Measurements from ENCODE around the gene MYO1B. TPM values are rescaled to one million over a fixed set of nuclear protein-coding genes. Genes with fewer than 3 reads are reported as not detected.

MYO1B gene
- total RNA-seq, 3 donors from 2014 or later (not counting 1 experiment from before 2014, with no cell fraction given) = 0.21 to 0.80 (median 0.29) TPM

DNA sequence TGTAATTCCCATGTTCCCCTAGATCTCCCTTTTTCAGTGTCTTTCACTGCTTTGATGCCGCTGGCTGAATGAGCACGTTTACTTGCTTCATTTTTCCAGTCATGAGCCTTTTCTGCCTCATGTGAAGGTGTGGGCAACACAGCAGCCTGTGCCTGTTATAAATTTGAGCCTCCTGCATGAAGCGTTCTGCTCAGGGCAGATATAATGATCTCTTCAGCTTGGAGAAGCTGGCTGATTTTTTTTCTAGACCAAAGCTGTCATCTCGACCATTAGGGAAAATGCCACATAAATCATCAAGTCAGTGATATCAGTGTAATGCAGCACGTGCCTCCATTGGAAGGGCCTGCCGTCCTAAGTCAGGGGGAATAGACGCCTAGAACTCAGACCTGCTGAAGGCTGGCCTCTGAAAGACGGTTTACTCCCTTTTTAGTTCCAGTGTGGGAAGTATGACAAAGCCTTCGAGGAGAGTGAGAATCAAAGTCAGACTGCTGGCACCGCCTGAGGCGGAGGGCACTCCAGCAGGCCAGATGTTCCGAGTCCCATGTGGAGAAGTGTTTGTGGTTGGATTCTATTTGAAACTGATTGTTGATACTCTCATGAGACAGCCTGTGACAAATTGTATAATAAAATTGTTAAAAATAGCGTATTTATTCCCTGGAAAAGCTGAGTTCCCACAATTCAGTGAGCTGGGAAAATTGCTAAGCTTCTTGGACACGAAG lies 196.5 kb downstream of the MYO1B start:
- Mint-ChIP-seq H3K36me3 (no peaks in the 10 kb centered on the region), H3K4me3 (no peak overlapping the region), H3K4me1 (peaks cover 0 to 4% of the 10 kb centered on the region in 2 donors), H3K27ac (no peak overlapping the region), H3K9me3 (no peaks in the 10 kb centered on the region), H3K27me3 (ENCODE audit: low read depth in 2 of 2) (peaks cover 9 to 17% of the 10 kb centered on the region in 2 donors)
- Histone ChIP-seq H3K27me3 (ENCODE audit: control insufficient read depth, insufficient read depth, low read length) (no peaks in the 10 kb centered on the region), H3K4me1 (ENCODE audit: control insufficient read depth, insufficient read depth, low read length) (no peaks in the 10 kb centered on the region), H3K9me3 (ENCODE audit: control insufficient read depth, insufficient read depth, low read length) (no peaks in the 10 kb centered on the region), H3K4me3 (ENCODE audit: low read length) (no peak overlapping the region), H3K36me3 (ENCODE audit: control insufficient read depth, insufficient read depth, low read length) (no peaks in the 10 kb centered on the region), H3K27ac (ENCODE audit: low read length) (no peak overlapping the region)
- TF ChIP-seq, protein P1, sequence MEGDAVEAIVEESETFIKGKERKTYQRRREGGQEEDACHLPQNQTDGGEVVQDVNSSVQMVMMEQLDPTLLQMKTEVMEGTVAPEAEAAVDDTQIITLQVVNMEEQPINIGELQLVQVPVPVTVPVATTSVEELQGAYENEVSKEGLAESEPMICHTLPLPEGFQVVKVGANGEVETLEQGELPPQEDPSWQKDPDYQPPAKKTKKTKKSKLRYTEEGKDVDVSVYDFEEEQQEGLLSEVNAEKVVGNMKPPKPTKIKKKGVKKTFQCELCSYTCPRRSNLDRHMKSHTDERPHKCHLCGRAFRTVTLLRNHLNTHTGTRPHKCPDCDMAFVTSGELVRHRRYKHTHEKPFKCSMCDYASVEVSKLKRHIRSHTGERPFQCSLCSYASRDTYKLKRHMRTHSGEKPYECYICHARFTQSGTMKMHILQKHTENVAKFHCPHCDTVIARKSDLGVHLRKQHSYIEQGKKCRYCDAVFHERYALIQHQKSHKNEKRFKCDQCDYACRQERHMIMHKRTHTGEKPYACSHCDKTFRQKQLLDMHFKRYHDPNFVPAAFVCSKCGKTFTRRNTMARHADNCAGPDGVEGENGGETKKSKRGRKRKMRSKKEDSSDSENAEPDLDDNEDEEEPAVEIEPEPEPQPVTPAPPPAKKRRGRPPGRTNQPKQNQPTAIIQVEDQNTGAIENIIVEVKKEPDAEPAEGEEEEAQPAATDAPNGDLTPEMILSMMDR (IDR thresholded peaks at IDR 0.05) = no peak
- ATAC-seq (no peak), DNase-seq (no peak)
- WGBS (ENCODE audit: insufficient coverage) = 89% methylated on average over 14 of the region's 14 CpGs
- intact Hi-C loops (cut with micrococcal nuclease) = no loop called here

DNA sequence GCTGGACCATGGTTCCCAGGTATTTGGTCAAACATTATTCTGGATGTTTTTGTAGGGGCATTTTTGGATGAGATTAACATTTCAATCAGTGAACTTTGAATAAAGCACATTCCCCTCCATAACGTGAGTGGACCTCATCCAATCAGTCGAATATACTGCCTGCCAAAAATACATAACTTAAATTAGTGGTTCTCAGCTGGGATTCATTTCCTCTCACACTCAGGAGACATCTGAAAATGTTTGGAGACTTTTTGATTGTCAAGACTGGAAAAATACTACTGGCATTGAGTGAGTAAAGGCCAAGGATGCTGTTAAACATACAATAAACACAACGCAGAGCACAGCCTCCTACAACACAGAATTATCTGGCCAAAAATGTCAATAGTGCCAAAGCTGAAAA lies 198.2 kb downstream of the MYO1B start:
- no peaks in the 10 kb centered on the region for H3K27me3 ChIP-seq (ENCODE audit: control insufficient read depth, insufficient read depth, low read length)
- Mint-ChIP-seq H3K4me1 (no peaks in the 10 kb centered on the region), H3K4me3 (no peak overlapping the region), H3K9me3 (no peaks in the 10 kb centered on the region), H3K36me3 (no peaks in the 10 kb centered on the region), H3K27ac (no peak overlapping the region), H3K27me3 (ENCODE audit: low read depth in 2 of 2) (peaks cover 8 to 14% of the 10 kb centered on the region in 2 donors)
- 83% methylated on average over 3 of the region's 3 CpGs for WGBS (ENCODE audit: insufficient coverage)
- no peak overlapping the region for H3K4me3 ChIP-seq (ENCODE audit: low read length)
- H3K9me3 ChIP-seq (ENCODE audit: control insufficient read depth, insufficient read depth, low read length) = no peaks in the 10 kb centered on the region
- no peaks in the 10 kb centered on the region for H3K4me1 ChIP-seq (ENCODE audit: control insufficient read depth, insufficient read depth, low read length)
- no peak for DNase-seq
- no peak for ATAC-seq
- H3K36me3 ChIP-seq (ENCODE audit: control insufficient read depth, insufficient read depth, low read length) = no peaks in the 10 kb centered on the region
- H3K27ac ChIP-seq (ENCODE audit: low read length) = no peak overlapping the region
- TF ChIP-seq, protein P1 (IDR thresholded peaks at IDR 0.05) = no peak
- intact Hi-C loops (cut with micrococcal nuclease) = no loop called here

DNA sequence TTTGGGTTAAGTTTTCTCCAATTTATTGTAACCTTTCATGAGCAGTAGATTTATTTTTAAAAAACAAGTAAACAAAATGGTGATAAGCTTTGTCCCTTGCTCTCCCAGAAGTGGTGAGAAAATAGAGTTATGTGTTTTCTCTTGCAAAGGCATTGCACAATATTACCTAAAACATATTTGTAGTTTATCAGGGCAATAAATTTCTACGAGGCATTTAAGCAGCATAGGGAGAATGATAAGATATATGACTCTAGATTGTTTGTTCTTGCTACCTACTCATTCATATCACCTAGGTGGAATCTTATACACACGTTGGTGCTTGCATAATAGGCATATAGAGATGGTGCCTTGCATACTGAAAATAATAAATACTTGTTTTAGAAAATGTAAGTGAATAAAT lies 201.7 kb downstream of the MYO1B start:
- TF ChIP-seq, protein P1 (IDR thresholded peaks at IDR 0.05) = no peak
- H3K27ac ChIP-seq (ENCODE audit: low read length) = no peak overlapping the region
- intact Hi-C loops (cut with micrococcal nuclease) = no loop called here
- no peaks in the 10 kb centered on the region for H3K4me1 Mint-ChIP-seq
- no peaks in the 10 kb centered on the region for H3K27me3 ChIP-seq (ENCODE audit: control insufficient read depth, insufficient read depth, low read length)
- H3K9me3 ChIP-seq (ENCODE audit: control insufficient read depth, insufficient read depth, low read length) = no peaks in the 10 kb centered on the region
- H3K27ac Mint-ChIP-seq = no peak overlapping the region
- H3K4me3 Mint-ChIP-seq = no peak overlapping the region
- ATAC-seq (no peak), DNase-seq (no peak)
- no peaks in the 10 kb centered on the region for H3K36me3 ChIP-seq (ENCODE audit: control insufficient read depth, insufficient read depth, low read length)
- H3K4me3 ChIP-seq (ENCODE audit: low read length) = no peak overlapping the region
- H3K36me3 Mint-ChIP-seq = no peaks in the 10 kb centered on the region
- H3K4me1 ChIP-seq (ENCODE audit: control insufficient read depth, insufficient read depth, low read length) = no peaks in the 10 kb centered on the region
- no peaks in the 10 kb centered on the region for H3K9me3 Mint-ChIP-seq
- H3K27me3 Mint-ChIP-seq (ENCODE audit: low read depth in 2 of 2) = peaks cover 10 to 11% of the 10 kb centered on the region in 2 donors
- WGBS (ENCODE audit: insufficient coverage) = no CpG with 5 or more reads among the region's 2 CpGs

DNA sequence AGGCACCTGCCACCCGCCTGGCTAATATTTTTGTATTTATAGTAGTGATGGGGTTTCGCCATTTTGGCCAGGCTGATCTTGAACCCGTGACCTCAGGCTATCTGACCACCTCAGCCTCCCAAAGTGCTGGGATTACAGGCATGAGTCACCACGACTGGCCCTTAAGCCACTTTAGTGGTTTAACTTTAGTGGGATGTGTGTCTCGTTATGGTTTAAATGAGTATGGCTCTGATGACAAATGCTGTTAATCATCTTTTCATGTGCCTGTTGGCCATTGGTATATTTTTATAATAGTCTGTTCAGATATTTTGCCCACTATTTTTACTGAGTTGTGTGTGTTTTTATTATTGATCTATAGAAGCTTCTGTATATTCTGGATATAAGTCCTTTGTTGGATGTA lies 205.9 kb downstream of the MYO1B start:
- intact Hi-C loops (cut with micrococcal nuclease) = no loop called here
- H3K4me3 Mint-ChIP-seq = no peak overlapping the region
- Histone ChIP-seq H3K36me3 (ENCODE audit: control insufficient read depth, insufficient read depth, low read length) (no peaks in the 10 kb centered on the region), H3K27me3 (ENCODE audit: control insufficient read depth, insufficient read depth, low read length) (no peaks in the 10 kb centered on the region), H3K4me1 (ENCODE audit: control insufficient read depth, insufficient read depth, low read length) (no peaks in the 10 kb centered on the region), H3K9me3 (ENCODE audit: control insufficient read depth, insufficient read depth, low read length) (no peaks in the 10 kb centered on the region), H3K27ac (ENCODE audit: low read length) (no peak overlapping the region), H3K4me3 (ENCODE audit: low read length) (no peak overlapping the region)
- H3K36me3 Mint-ChIP-seq = no peaks in the 10 kb centered on the region
- peaks cover 8 to 9% of the 10 kb centered on the region in 2 donors for H3K27me3 Mint-ChIP-seq (ENCODE audit: low read depth in 2 of 2)
- no peak for ATAC-seq
- no peaks in the 10 kb centered on the region for H3K4me1 Mint-ChIP-seq
- no peaks in the 10 kb centered on the region for H3K9me3 Mint-ChIP-seq
- H3K27ac Mint-ChIP-seq = no peak overlapping the region
- WGBS (ENCODE audit: insufficient coverage) = 92% methylated on average over 5 of the region's 5 CpGs
- TF ChIP-seq, protein P1 (IDR thresholded peaks at IDR 0.05) = no peak
- no peak for DNase-seq
